GM10248 (cell line): ENCODE data around the gene PARP8.

Experiments used
- CTCF ChIA-PET: fragments of 300-600 bp; sonication (Branson Sonifier 250); formaldehyde crosslinking; extraction: SDS; loops from one replicate; lab custom pipeline; 2021; ENCODE audit warnings: antibody characterized with exemption; lab: Yijun Ruan, JAX
- POLR2A ChIA-PET: fragments of 350-650 bp; sonication (Branson Sonifier 250); formaldehyde crosslinking; extraction: SDS; loops from one replicate; lab custom pipeline; 2020; ENCODE audit warnings: antibody characterized with exemption; lab: Yijun Ruan, JAX
- DNase-seq: peaks from one replicate; pipeline ENCODE4 v3.0.0; 2012; ENCODE audit errors: extremely low spot score
- TF ChIP-seq, protein P1 (sequence below): IDR thresholded peaks from 2 replicates; pipeline ENCODE4 v1.5.1; 2012; ENCODE audit warnings: mild to moderate bottlenecking, low read depth; ENCODE audit errors: extremely low read depth, missing control alignments, control extremely low read depth

PARP8 gene

GRCh38 chr5:50763846-50764245, 97.4 kb downstream of the PARP8 start:
- DNase-seq: no peak
- TF ChIP-seq, protein P1, sequence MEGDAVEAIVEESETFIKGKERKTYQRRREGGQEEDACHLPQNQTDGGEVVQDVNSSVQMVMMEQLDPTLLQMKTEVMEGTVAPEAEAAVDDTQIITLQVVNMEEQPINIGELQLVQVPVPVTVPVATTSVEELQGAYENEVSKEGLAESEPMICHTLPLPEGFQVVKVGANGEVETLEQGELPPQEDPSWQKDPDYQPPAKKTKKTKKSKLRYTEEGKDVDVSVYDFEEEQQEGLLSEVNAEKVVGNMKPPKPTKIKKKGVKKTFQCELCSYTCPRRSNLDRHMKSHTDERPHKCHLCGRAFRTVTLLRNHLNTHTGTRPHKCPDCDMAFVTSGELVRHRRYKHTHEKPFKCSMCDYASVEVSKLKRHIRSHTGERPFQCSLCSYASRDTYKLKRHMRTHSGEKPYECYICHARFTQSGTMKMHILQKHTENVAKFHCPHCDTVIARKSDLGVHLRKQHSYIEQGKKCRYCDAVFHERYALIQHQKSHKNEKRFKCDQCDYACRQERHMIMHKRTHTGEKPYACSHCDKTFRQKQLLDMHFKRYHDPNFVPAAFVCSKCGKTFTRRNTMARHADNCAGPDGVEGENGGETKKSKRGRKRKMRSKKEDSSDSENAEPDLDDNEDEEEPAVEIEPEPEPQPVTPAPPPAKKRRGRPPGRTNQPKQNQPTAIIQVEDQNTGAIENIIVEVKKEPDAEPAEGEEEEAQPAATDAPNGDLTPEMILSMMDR: no peak
- POLR2A ChIA-PET: no interaction called here
- CTCF ChIA-PET: no interaction called here

GRCh38 chr5:50766042-50766441, 99.6 kb downstream of the PARP8 start:
- no peak for DNase-seq
- ChIA-PET POLR2A (no interaction called here), CTCF (interaction anchor here (2.6 kb wide), 1 partner anchor 15 kb away, joined by 12 read pairs; no protein-coding TSS in a partner anchor)
- TF ChIP-seq, protein P1: no peak

GRCh38 chr5:50766462-50766861, 100.0 kb downstream of the PARP8 start:
- no peak for DNase-seq
- POLR2A ChIA-PET: no interaction called here
- TF ChIP-seq, protein P1: no peak
- CTCF ChIA-PET: interaction anchor here (1.6 to 2.6 kb wide), 2 partner anchors 10 to 15 kb away, joined by 5 to 12 read pairs; no protein-coding TSS in a partner anchor

GRCh38 chr5:50766967-50767366, 100.5 kb downstream of the PARP8 start:
- ChIA-PET CTCF (interaction anchor here (1.2 to 2.6 kb wide), 4 partner anchors 10 to 28 kb away, joined by 4 to 12 read pairs (median 4); no protein-coding TSS in a partner anchor), POLR2A (no interaction called here)
- no peak for DNase-seq
- TF ChIP-seq, protein P1: no peak

DNA sequence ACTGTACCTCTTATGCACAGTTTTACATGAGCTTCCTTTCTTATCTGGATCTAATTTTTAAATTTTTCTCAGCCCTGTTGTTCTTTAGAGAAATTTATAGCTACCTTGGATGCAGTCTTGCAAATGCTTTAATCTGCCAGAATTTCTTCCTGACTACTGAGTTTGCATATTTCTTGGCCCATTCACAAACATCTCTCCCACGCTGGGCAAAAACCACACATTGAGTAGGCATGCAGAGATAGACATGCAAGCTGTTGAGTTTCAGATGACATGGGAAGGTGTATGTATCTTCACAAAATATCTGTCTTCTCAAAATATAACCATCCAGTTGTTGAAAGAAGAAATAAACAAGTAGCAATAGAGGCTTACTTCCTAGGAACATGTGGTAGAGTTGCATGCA, 101.2 kb downstream of the PARP8 start:
- ChIA-PET POLR2A (no interaction called here), CTCF (interaction anchor here (1.2 to 2.6 kb wide), 4 partner anchors 10 to 27 kb away, joined by 4 to 12 read pairs (median 4); no protein-coding TSS in a partner anchor)
- DNase-seq: no peak
- TF ChIP-seq, protein P1: no peak

- TF ChIP-seq, protein P1: no peak
- ChIA-PET CTCF (interaction anchor here (1.7 to 2.6 kb wide), 2 partner anchors 17 to 26 kb away, joined by 4 to 12 read pairs; no protein-coding TSS in a partner anchor), POLR2A (no interaction called here)
- DNase-seq: no peak
Observed at GRCh38 chr5:50768634-50769033, 102.2 kb downstream of the PARP8 start.
